Measurements from ENCODE around the gene PGAM2.

DNA sequence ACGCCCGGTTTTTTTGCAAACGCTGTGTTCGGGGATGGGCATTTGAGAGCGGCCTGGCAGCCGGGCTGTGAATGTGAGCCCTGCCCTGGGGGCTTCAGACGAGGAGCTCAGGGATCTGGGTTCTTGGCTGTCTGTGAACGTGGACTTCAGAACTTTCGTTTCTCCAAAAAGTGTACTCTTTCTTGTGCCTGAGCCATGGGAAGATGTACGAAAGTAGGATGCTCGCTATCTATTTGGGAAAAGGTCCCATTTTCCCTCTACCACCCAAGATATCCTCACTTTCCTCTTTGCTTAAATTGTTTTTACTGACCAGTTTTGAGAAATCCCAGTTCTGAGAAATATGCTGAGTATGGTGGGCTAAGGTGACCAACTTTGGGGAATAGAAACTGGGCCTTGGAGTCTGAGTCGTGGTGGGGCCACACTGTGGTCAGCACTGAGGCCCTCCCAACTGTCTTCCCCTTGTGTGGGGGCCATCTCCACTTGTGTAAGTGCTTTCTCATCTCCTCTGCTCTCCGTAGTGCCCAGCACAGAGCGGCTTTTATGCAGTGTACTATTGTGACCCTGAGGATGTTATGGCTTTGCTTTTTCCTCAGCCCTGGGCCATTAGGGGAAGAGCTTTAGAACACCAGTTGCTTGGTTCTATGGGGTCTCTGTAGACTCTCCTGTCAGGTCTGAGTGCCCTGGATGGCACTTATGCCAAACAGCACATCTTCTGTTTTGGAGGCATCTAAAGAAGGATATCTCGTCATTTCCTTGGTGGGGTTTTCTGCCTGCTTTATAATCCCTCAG is 19.9 kb downstream of the PGAM2 start:
- TF ChIP-seq, protein P1, sequence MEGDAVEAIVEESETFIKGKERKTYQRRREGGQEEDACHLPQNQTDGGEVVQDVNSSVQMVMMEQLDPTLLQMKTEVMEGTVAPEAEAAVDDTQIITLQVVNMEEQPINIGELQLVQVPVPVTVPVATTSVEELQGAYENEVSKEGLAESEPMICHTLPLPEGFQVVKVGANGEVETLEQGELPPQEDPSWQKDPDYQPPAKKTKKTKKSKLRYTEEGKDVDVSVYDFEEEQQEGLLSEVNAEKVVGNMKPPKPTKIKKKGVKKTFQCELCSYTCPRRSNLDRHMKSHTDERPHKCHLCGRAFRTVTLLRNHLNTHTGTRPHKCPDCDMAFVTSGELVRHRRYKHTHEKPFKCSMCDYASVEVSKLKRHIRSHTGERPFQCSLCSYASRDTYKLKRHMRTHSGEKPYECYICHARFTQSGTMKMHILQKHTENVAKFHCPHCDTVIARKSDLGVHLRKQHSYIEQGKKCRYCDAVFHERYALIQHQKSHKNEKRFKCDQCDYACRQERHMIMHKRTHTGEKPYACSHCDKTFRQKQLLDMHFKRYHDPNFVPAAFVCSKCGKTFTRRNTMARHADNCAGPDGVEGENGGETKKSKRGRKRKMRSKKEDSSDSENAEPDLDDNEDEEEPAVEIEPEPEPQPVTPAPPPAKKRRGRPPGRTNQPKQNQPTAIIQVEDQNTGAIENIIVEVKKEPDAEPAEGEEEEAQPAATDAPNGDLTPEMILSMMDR (IDR thresholded peaks at IDR 0.05): no peak
- TF ChIP-seq POLR2A (IDR thresholded peaks at IDR 0.05): no peak
- no peak for TF ChIP-seq EP300 (IDR thresholded peaks at IDR 0.05)

Data from suprapubic skin (tissue), 3 donors.